H1 (cell line): ENCODE measurements around the gene MBD3. TPM values are rescaled to one million over a fixed set of nuclear protein-coding genes. Genes with fewer than 3 reads are reported as not detected.

ENCODE experiments used
- ATF2 ChIP-seq: IDR thresholded peaks from 2 replicates; pipeline ENCODE4 v1.6.1; 2012; ENCODE audit warnings: low read length, inconsistent platforms
- RNF2 ChIP-seq: fragments of 200-900, 300-1000 bp; sonication (generic); IDR thresholded peaks from 2 replicates; pipeline ENCODE4 v1.7.1; 2016; ENCODE audit warnings: borderline replicate concordance, low read depth, mild to moderate bottlenecking, antibody characterized with exemption, low read length; ENCODE audit not compliant: poor library complexity, severe bottlenecking; ENCODE audit errors: missing control alignments
- SAP30 ChIP-seq: fragments of 300-600 bp; sonication (generic); IDR thresholded peaks from 2 replicates; pipeline ENCODE4 v1.7.1; 2012; ENCODE audit warnings: low read length, moderate library complexity, mild to moderate bottlenecking, inconsistent platforms; ENCODE audit not compliant: insufficient read depth, insufficient replicate concordance
- SP4 ChIP-seq: IDR thresholded peaks from 2 replicates; pipeline ENCODE4 v1.6.1; 2012; ENCODE audit warnings: low read length, inconsistent platforms
- TAF1 ChIP-seq: IDR thresholded peaks from 2 replicates; pipeline ENCODE4 v1.6.1; 2011; ENCODE audit warnings: mild to moderate bottlenecking, low read depth, low read length
- polyA plus RNA-seq, 7 experiments: library from polyadenylated mRNA; depleted of rRNA in 3 of 7; stranded (reverse) in 5 of 7; unstranded in 2 of 7; fragments of >200 nt in 5 of 7; fragments of 200-250 nt in 2 of 7; gene quantifications; 1 replicate in 5 of 7; 2 replicates in 1 of 7; 4 replicates in 1 of 7; pipeline versions ENCODE4 v1.2.1 to v1.2.3, GENCODE V29; 2011 to 2013; ENCODE audit warnings: missing spikeins in 2 of 7, mixed read lengths in 2 of 7
- total RNA-seq: library from RNA; stranded (reverse); fragmentation: NEBNext Ultra II Directional; extraction: Animal tissue kit (Norgen Biotek cat#: 25700); gene quantifications from 2 replicates; pipeline ENCODE4 v1.2.1, GENCODE V29; 2021

MBD3 gene
- total and polyA plus RNA-seq, 2 of the 8 experiments (the other 6 are each of a cell fraction or from before 2014, with no cell fraction given): 88.2 to 110 TPM

GRCh38 chr19:1528596-1529429, 63.9 kb downstream of the MBD3 start (continued):
- TF ChIP-seq ATF2 (no peak), SAP30 (no peak), SP4 (no peak), TAF1 (no peak), RNF2 (no peak)
